DOHH2 (cell line): ENCODE data around the gene PIGB.
"Not testable (repeated sequence)": the region's sequence is repeated elsewhere in the genome, so short reads cannot be mapped to it uniquely, and the experiment has no call there.

Source experiments
- EZH2phosphoT487 ChIP-seq: fragments of 200-600 bp; sonication (generic); IDR thresholded peaks from 2 replicates; pipeline ENCODE4 v1.6.1; 2017; ENCODE audit warnings: borderline replicate concordance, mild to moderate bottlenecking, antibody characterized with exemption, low read length, moderate library complexity, mixed read lengths
- TF ChIP-seq, protein P1 (sequence below): fragments of 200-600 bp; sonication (generic); IDR thresholded peaks from one replicate; pipeline ENCODE4 v1.5.1; 2014; ENCODE audit warnings: antibody characterized with exemption, mild to moderate bottlenecking, low read depth, low read length; ENCODE audit not compliant: poor library complexity, severe bottlenecking

DNA sequence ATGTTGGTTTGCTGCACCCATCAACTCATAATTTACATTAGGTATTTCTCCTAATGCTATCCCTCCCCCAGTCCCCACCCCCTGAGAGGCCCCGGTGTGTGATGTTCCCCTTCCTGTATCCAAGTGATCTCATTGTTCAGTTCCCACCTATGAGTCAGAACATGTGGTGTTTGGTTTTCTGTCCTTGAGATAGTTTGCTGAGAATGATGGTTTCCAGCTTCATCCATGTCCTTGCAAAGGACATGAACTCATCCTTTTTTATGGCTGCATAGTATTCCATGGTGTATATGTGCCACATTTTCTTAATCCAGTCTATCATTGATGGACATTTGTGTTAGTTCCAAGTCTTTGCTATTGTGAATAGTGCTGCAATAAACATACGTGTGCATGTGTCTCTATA is 38.4 kb upstream of the PIGB start:
- TF ChIP-seq, protein P1, sequence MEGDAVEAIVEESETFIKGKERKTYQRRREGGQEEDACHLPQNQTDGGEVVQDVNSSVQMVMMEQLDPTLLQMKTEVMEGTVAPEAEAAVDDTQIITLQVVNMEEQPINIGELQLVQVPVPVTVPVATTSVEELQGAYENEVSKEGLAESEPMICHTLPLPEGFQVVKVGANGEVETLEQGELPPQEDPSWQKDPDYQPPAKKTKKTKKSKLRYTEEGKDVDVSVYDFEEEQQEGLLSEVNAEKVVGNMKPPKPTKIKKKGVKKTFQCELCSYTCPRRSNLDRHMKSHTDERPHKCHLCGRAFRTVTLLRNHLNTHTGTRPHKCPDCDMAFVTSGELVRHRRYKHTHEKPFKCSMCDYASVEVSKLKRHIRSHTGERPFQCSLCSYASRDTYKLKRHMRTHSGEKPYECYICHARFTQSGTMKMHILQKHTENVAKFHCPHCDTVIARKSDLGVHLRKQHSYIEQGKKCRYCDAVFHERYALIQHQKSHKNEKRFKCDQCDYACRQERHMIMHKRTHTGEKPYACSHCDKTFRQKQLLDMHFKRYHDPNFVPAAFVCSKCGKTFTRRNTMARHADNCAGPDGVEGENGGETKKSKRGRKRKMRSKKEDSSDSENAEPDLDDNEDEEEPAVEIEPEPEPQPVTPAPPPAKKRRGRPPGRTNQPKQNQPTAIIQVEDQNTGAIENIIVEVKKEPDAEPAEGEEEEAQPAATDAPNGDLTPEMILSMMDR = not testable (repeated sequence)
- not testable (repeated sequence) for TF ChIP-seq EZH2phosphoT487
